IMR-90 (cell line): ENCODE data around the gene VPS39. TPM values are rescaled to one million over a fixed set of nuclear protein-coding genes. Genes with fewer than 3 reads are reported as not detected.

Experiments used
- ATAC-seq: fragments of 200-7000 bp; cut with Tn5 transposase; 2 replicates; pipeline ENCODE4 v1.9.1; 2020; ENCODE audit warnings: low read depth, mild to moderate bottlenecking, moderate library complexity
- BruUV-seq: library from RNA; stranded (reverse); fragments of 400-500 nt; replicated peaks from 2 replicates; lab custom pipeline; 2021; lab: Mats Ljungman, UMichigan
- CTCF ChIA-PET: fragments of 300-600 bp; formaldehyde crosslinking; extraction: SDS; loops from one replicate; lab custom pipeline; 2021; ENCODE audit warnings: antibody characterized with exemption; lab: Yijun Ruan, JAX
- POLR2A ChIA-PET: fragments of 300-600 bp; sonication (Branson Sonifier 250); formaldehyde crosslinking; loops from one replicate; lab custom pipeline; 2022; ENCODE audit warnings: antibody characterized with exemption; ENCODE audit not compliant: unreplicated experiment; lab: Charles Lee
- DNase-seq: peaks from one replicate; pipeline ENCODE4 v3.0.0; 2013
- H2AFZ ChIP-seq: replicated peaks from 2 replicates; pipeline ENCODE3; 2013; ENCODE audit warnings: low read length, mild to moderate bottlenecking; ENCODE audit not compliant: poor library complexity
- H2AK5ac ChIP-seq: 2 replicates; pipeline ENCODE4 v1.6.1; 2013; ENCODE audit warnings: low read depth, low read length, inconsistent platforms
- H2AK9ac ChIP-seq: replicated peaks from 2 replicates; pipeline ENCODE3; 2013; ENCODE audit warnings: mild to moderate bottlenecking, low read depth, low read length, moderate library complexity; ENCODE audit not compliant: poor library complexity
- H2BK120ac ChIP-seq: 2 replicates; pipeline ENCODE4 v1.6.1; 2013; ENCODE audit warnings: low read depth, low read length, inconsistent platforms
- H2BK15ac ChIP-seq: 3 replicates; pipeline ENCODE4 v1.6.1; 2013; ENCODE audit warnings: low read depth, low read length, inconsistent platforms
- H2BK20ac ChIP-seq: 2 replicates; pipeline ENCODE4 v1.6.1; 2013; ENCODE audit warnings: low read depth, mild to moderate bottlenecking, inconsistent platforms, low read length, moderate library complexity
- H2BK5ac ChIP-seq: 2 replicates; pipeline ENCODE4 v1.6.1; 2013; ENCODE audit warnings: mild to moderate bottlenecking, low read depth, low read length, inconsistent platforms; ENCODE audit not compliant: poor library complexity, severe bottlenecking
- H3K14ac ChIP-seq: replicated peaks from 2 replicates; pipeline ENCODE4 v1.6.1; 2013; ENCODE audit warnings: low read depth, low read length, inconsistent platforms
- H3K18ac ChIP-seq: 2 replicates; pipeline ENCODE4 v1.6.1; 2013; ENCODE audit warnings: low read depth, low read length, control low read depth
- H3K23ac ChIP-seq: 2 replicates; pipeline ENCODE4 v1.6.1; 2013; ENCODE audit warnings: low read depth, low read length, inconsistent platforms
- H3K27ac ChIP-seq: 2 replicates; pipeline ENCODE4 v1.5.1; 2013; ENCODE audit warnings: mild to moderate bottlenecking, control low read depth, low read length; ENCODE audit not compliant: insufficient read depth
- H3K27me3 ChIP-seq: 2 replicates; pipeline ENCODE4 v1.6.1; 2013; ENCODE audit warnings: low read length; ENCODE audit not compliant: control insufficient read depth, insufficient read depth
- H3K36me3 ChIP-seq: 2 replicates; pipeline ENCODE4 v1.6.1; 2013; ENCODE audit warnings: low read length, mixed read lengths; ENCODE audit not compliant: control insufficient read depth, insufficient read depth
- H3K4ac ChIP-seq: 2 replicates; pipeline ENCODE4 v1.6.1; 2013; ENCODE audit warnings: low read depth, low read length, inconsistent platforms
- H3K4me1 ChIP-seq: 2 replicates; pipeline ENCODE4 v1.6.1; 2013; ENCODE audit warnings: low read length, mixed read lengths; ENCODE audit not compliant: control insufficient read depth, insufficient read depth
- H3K4me2 ChIP-seq: 2 replicates; pipeline ENCODE4 v1.6.1; 2013; ENCODE audit warnings: low read depth, mild to moderate bottlenecking, control low read depth, low read length, moderate library complexity
- H3K4me3 ChIP-seq: 2 replicates; pipeline ENCODE4 v1.5.1; 2013; ENCODE audit warnings: low read depth, mild to moderate bottlenecking, control low read depth, low read length, moderate library complexity; ENCODE audit not compliant: insufficient read depth
- H3K56ac ChIP-seq: 2 replicates; pipeline ENCODE4 v1.6.1; 2013; ENCODE audit warnings: low read length, inconsistent platforms; ENCODE audit not compliant: insufficient read depth; ENCODE audit errors: extremely low read depth
- H3K79me1 ChIP-seq, 2 experiments: 2 replicates each; pipeline ENCODE4 v1.6.1; 2013; ENCODE audit warnings: low read length in 2 of 2, inconsistent platforms in 1 of 2, low read depth in 1 of 2
- H3K9ac ChIP-seq: 2 replicates; pipeline ENCODE4 v1.6.1; 2013; ENCODE audit warnings: low read depth, low read length, control low read depth
- H3K9me1 ChIP-seq: 2 replicates; pipeline ENCODE4 v1.6.1; 2013; ENCODE audit warnings: low read length, inconsistent platforms; ENCODE audit not compliant: insufficient read depth
- H3K9me3 ChIP-seq: 2 replicates; pipeline ENCODE4 v1.6.1; 2013; ENCODE audit warnings: low read length; ENCODE audit not compliant: control insufficient read depth, insufficient read depth
- H4K20me1 ChIP-seq: 2 replicates; pipeline ENCODE4 v1.6.1; 2013; ENCODE audit warnings: low read length, inconsistent platforms; ENCODE audit not compliant: insufficient read depth
- H4K5ac ChIP-seq: 2 replicates; pipeline ENCODE4 v1.6.1; 2013; ENCODE audit warnings: mild to moderate bottlenecking, low read depth, low read length, control low read depth
- H4K8ac ChIP-seq, 2 experiments: 2 replicates each; pipeline ENCODE4 v1.6.1; 2013; ENCODE audit warnings: low read depth in 2 of 2, low read length in 2 of 2, control low read depth in 1 of 2, inconsistent platforms in 1 of 2
- H4K91ac ChIP-seq: 2 replicates; pipeline ENCODE4 v1.6.1; 2013; ENCODE audit warnings: low read depth, low read length, inconsistent platforms; ENCODE audit not compliant: insufficient read depth
- BHLHE40 ChIP-seq: fragments of 150-350 bp; IDR thresholded peaks from 2 replicates; pipeline ENCODE4 v1.6.1; 2016; ENCODE audit warnings: mild to moderate bottlenecking, low read depth, low read length
- CEBPB ChIP-seq: IDR thresholded peaks from 2 replicates; pipeline ENCODE4 v1.6.1; 2012; ENCODE audit warnings: low read depth, low read length, improper control_type of control experiment
- CHD1 ChIP-seq: IDR thresholded peaks from 2 replicates; pipeline ENCODE4 v1.6.1; 2012; ENCODE audit warnings: low read depth, low read length, improper control_type of control experiment
- FOS ChIP-seq: fragments of 150-350 bp; IDR thresholded peaks from 2 replicates; pipeline ENCODE4 v1.6.1; 2016; ENCODE audit warnings: low read depth, low read length
- MAFK ChIP-seq: IDR thresholded peaks from 2 replicates; pipeline ENCODE4 v1.6.1; 2012; ENCODE audit warnings: low read depth, low read length, improper control_type of control experiment
- MAZ ChIP-seq: IDR thresholded peaks from 2 replicates; pipeline ENCODE4 v1.6.1; 2012; ENCODE audit warnings: low read depth, mild to moderate bottlenecking, low read length, improper control_type of control experiment, moderate library complexity, borderline replicate concordance
- MXI1 ChIP-seq: IDR thresholded peaks from 2 replicates; pipeline ENCODE4 v1.6.1; 2012; ENCODE audit warnings: low read depth, mild to moderate bottlenecking, low read length, moderate library complexity, borderline replicate concordance
- NFE2L2 ChIP-seq: fragments of 150-350 bp; IDR thresholded peaks from 2 replicates; pipeline ENCODE4 v1.6.1; 2016; ENCODE audit warnings: low read depth, mild to moderate bottlenecking, low read length
- POLR2A ChIP-seq: IDR thresholded peaks from 2 replicates; pipeline ENCODE4 v1.6.1; 2012; ENCODE audit warnings: mild to moderate bottlenecking, low read depth, low read length
- RAD21 ChIP-seq: IDR thresholded peaks from 2 replicates; pipeline ENCODE4 v1.6.1; 2012; ENCODE audit warnings: low read length, improper control_type of control experiment
- RCOR1 ChIP-seq: IDR thresholded peaks from 2 replicates; pipeline ENCODE4 v1.6.1; 2012; ENCODE audit warnings: mild to moderate bottlenecking, low read length, improper control_type of control experiment; ENCODE audit not compliant: insufficient replicate concordance
- RFX5 ChIP-seq: IDR thresholded peaks from 2 replicates; pipeline ENCODE4 v1.8.0; 2012; ENCODE audit warnings: low read depth, mild to moderate bottlenecking, low read length, moderate library complexity
- SMC3 ChIP-seq: fragments of 150-350 bp; IDR thresholded peaks from 2 replicates; pipeline ENCODE4 v1.6.1; 2016; ENCODE audit warnings: low read depth, mild to moderate bottlenecking, antibody characterized with exemption, low read length, moderate library complexity
- WGBS, 2 experiments: methylation state at CpG; one replicate each; pipeline versions ENCODE4 v1.1.5 to v1.1.7; 2013; ENCODE audit warnings: missing lambda C conversion rate in 2 of 2; ENCODE audit not compliant: insufficient read length in 1 of 2; ENCODE audit errors: extremely low coverage in 2 of 2; 5-methylcytosine and 5-hydroxymethylcytosine counted together
- dilution Hi-C: fragments of 300-500 bp; cut with HindIII; formaldehyde crosslinking; loops from one replicate; pipeline ENCODE4 v1.14.3; 2018; ENCODE audit warnings: low sequenced_read_pairs; ENCODE audit not compliant: unreplicated experiment
- in situ Hi-C: fragments of 300-500 bp; cut with MboI; formaldehyde crosslinking; loops from 3 replicates; pipeline ENCODE4 v1.14.3; 2019; ENCODE audit warnings: low sequenced_read_pairs, inconsistent platforms, mixed read lengths
- intact Hi-C: fragments of 100-400 bp; cut with micrococcal nuclease; formaldehyde crosslinking; loops from 2 replicates; pipeline ENCODE4 v1.10.0; 2022
- polyA plus RNA-seq, 3 experiments: library from polyadenylated mRNA; depleted of rRNA; stranded (reverse); fragments of >200 nt; gene quantifications; 2 replicates each; pipeline ENCODE4 v1.2.3, GENCODE V29; 2012; ENCODE audit warnings: low replicate concordance in 1 of 3
- total RNA-seq: library from RNA; depleted of rRNA; stranded (reverse); fragments of >200 nt; gene quantifications from 2 replicates; pipeline ENCODE4 v1.2.3, GENCODE V29; 2012
- TF ChIP-seq, protein P1 (sequence below): conservative IDR thresholded peaks from 2 replicates; pipeline ENCODE4 v1.5.1; 2012; ENCODE audit warnings: mild to moderate bottlenecking, low read depth, low read length, improper control_type of control experiment
- TF ChIP-seq, protein P2 (sequence below): fragments of 150-350 bp; IDR thresholded peaks from 2 replicates; pipeline ENCODE4 v1.6.1; 2017; ENCODE audit warnings: mild to moderate bottlenecking, antibody characterized with exemption, low read length, low read depth
- TF ChIP-seq, protein P3 (sequence below): fragments of 150-350 bp; IDR thresholded peaks from 2 replicates; pipeline ENCODE4 v1.6.1; 2016; ENCODE audit warnings: low read depth, mild to moderate bottlenecking, low read length, moderate library complexity, borderline replicate concordance

Gene VPS39
- total and polyA plus RNA-seq, 2 of the 4 experiments (the other 2 are of a cell fraction) = 49.7 to 52.2 TPM

DNA sequence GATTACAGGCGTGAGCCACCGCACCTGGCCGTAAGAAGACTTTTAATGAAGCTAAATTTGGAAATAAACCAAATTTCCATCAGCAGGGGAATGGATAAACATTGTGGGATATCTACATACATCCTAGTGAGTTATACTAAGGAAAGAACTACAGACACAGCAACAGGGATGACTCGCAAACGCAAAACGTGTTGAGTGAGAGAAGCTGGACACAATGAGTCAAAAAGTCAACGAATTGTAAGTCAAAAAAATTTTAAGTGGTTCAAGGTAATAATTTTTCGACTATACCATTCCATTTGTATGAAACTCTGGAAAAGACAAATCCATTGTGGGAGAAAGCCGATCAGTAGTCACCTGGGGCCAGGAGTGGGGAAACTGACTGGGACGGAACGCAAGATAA, 71.6 kb downstream of the VPS39 start:
- Histone ChIP-seq H3K9ac (no peak overlapping the region), H2AFZ (no peak overlapping the region), H3K23ac (no peak overlapping the region), H4K91ac (no peak overlapping the region), H3K27ac (no peak overlapping the region), H2BK120ac (no peak overlapping the region), H3K14ac (no peak overlapping the region), H2AK9ac (no peak overlapping the region), H3K9me1 (no peaks in the 10 kb centered on the region), H3K4me3 (no peak overlapping the region), H3K18ac (no peak overlapping the region), H3K27me3 (peaks cover 44% of the 10 kb centered on the region), H3K79me1 (no peaks in the 10 kb centered on the region), H2AK5ac (no peak overlapping the region), H4K5ac (no peak overlapping the region), H3K36me3 (no peaks in the 10 kb centered on the region), H2BK5ac (no peak overlapping the region), H3K56ac (no peak overlapping the region), H4K8ac (no peak overlapping the region), H4K20me1 (no peaks in the 10 kb centered on the region), H2BK20ac (no peak overlapping the region), H3K4me2 (no peak overlapping the region), H3K4me1 (no peaks in the 10 kb centered on the region), H2BK15ac (no peak overlapping the region), H3K4ac (no peak overlapping the region), H3K9me3 (peaks cover 3% of the 10 kb centered on the region; the same call in 1 of the 2 replicates)
- POLR2A ChIA-PET = interaction anchor here (0.6 kb wide), 1 partner anchor 85 kb away, joined by 4 read pairs; no protein-coding TSS in a partner anchor
- no peak for ATAC-seq
- in situ Hi-C loops (no loop called here), intact Hi-C loops (loop anchor here (5.0 kb wide), 1 partner anchor 49 kb away; no protein-coding TSS in a partner anchor), dilution Hi-C loops (no loop called here)
- WGBS, 2 experiments = no CpG with 5 or more reads among the region's 11 CpGs
- TF ChIP-seq RCOR1 (no peak), CHD1 (no peak), RFX5 (no peak), MAZ (no peak), CEBPB (no peak), SMC3 (no peak), MAFK (no peak), RAD21 (no peak), FOS (no peak), MXI1 (no peak), POLR2A (no peak), BHLHE40 (no peak), NFE2L2 (no peak)
- TF ChIP-seq, protein P1, sequence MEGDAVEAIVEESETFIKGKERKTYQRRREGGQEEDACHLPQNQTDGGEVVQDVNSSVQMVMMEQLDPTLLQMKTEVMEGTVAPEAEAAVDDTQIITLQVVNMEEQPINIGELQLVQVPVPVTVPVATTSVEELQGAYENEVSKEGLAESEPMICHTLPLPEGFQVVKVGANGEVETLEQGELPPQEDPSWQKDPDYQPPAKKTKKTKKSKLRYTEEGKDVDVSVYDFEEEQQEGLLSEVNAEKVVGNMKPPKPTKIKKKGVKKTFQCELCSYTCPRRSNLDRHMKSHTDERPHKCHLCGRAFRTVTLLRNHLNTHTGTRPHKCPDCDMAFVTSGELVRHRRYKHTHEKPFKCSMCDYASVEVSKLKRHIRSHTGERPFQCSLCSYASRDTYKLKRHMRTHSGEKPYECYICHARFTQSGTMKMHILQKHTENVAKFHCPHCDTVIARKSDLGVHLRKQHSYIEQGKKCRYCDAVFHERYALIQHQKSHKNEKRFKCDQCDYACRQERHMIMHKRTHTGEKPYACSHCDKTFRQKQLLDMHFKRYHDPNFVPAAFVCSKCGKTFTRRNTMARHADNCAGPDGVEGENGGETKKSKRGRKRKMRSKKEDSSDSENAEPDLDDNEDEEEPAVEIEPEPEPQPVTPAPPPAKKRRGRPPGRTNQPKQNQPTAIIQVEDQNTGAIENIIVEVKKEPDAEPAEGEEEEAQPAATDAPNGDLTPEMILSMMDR = no peak
- TF ChIP-seq, protein P2, sequence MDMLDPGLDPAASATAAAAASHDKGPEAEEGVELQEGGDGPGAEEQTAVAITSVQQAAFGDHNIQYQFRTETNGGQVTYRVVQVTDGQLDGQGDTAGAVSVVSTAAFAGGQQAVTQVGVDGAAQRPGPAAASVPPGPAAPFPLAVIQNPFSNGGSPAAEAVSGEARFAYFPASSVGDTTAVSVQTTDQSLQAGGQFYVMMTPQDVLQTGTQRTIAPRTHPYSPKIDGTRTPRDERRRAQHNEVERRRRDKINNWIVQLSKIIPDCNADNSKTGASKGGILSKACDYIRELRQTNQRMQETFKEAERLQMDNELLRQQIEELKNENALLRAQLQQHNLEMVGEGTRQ = no peak
- TF ChIP-seq, protein P3, sequence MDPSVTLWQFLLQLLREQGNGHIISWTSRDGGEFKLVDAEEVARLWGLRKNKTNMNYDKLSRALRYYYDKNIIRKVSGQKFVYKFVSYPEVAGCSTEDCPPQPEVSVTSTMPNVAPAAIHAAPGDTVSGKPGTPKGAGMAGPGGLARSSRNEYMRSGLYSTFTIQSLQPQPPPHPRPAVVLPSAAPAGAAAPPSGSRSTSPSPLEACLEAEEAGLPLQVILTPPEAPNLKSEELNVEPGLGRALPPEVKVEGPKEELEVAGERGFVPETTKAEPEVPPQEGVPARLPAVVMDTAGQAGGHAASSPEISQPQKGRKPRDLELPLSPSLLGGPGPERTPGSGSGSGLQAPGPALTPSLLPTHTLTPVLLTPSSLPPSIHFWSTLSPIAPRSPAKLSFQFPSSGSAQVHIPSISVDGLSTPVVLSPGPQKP = no peak
- CTCF ChIA-PET = no interaction called here
- no TSS peak for BruUV-seq
- DNase-seq = no peak
